ENCODE results near the gene KRTAP29-1. TPM values are rescaled to one million over a fixed set of nuclear protein-coding genes. Genes with fewer than 3 reads are reported as not detected.
"Not testable (repeated sequence)": the region's sequence is repeated elsewhere in the genome, so short reads cannot be mapped to it uniquely, and the experiment has no call there.

Gene KRTAP29-1
- not detected for polyA plus RNA-seq (ENCODE audit: insufficient read length in 4 of 4)

- DNase-seq (ENCODE audit: low read depth in 4 of 4, low spot score in 2 of 4) = no peak
These were observed at the start of gene KRTAP29-1 for GRCh38 chr17:41301916-41302901. Gene KRTAP29-1 (minus strand): TSS chr17:41302851. CDS start chr17:41302851, 0 bp downstream.

- no peak for DNase-seq (ENCODE audit: low read depth in 4 of 4, low spot score in 2 of 4)
These were observed 48.5 kb upstream of the KRTAP29-1 start for GRCh38 chr17:41351177-41351576.

- DNase-seq (ENCODE audit: low read depth in 4 of 4, low spot score in 2 of 4) = not testable (repeated sequence)
These were observed 47.8 kb upstream of the KRTAP29-1 start, which contains the start of gene KRT33A for GRCh38 chr17:41350381-41350878. Gene KRT33A (minus strand): TSS chr17:41350828. CDS start chr17:41350767, 61 bp downstream.

GRCh38 chr17:41347869-41348760 is 45.5 kb upstream of the KRTAP29-1 start:
- DNase-seq (ENCODE audit: low read depth in 4 of 4, low spot score in 2 of 4) = no peak

- DNase-seq (ENCODE audit: low read depth in 4 of 4, low spot score in 2 of 4) = not testable (repeated sequence)
These were observed 43.8 kb upstream of the KRTAP29-1 start for GRCh38 chr17:41346421-41346820.

- no peak for DNase-seq (ENCODE audit: low read depth in 4 of 4, low spot score in 2 of 4)
These were observed 43.3 kb upstream of the KRTAP29-1 start for GRCh38 chr17:41345992-41346391.

GRCh38 chr17:41343029-41343428 is 40.4 kb upstream of the KRTAP29-1 start:
- peak in 1 of 4 donors; percentile 36 for DNase-seq (ENCODE audit: low read depth in 4 of 4, low spot score in 2 of 4)

GRCh38 chr17:41340934-41341861 is 38.5 kb upstream of the KRTAP29-1 start:
- no peak for DNase-seq (ENCODE audit: low read depth in 4 of 4, low spot score in 2 of 4)

GRCh38 chr17:41340494-41340893 is 37.8 kb upstream of the KRTAP29-1 start:
- DNase-seq (ENCODE audit: low read depth in 4 of 4, low spot score in 2 of 4) = peak in 1 of 4 donors; percentile 50

- DNase-seq (ENCODE audit: low read depth in 4 of 4, low spot score in 2 of 4) = no peak
These were observed 37.0 kb upstream of the KRTAP29-1 start for GRCh38 chr17:41339571-41340172.

- DNase-seq (ENCODE audit: low read depth in 4 of 4, low spot score in 2 of 4) = no peak
These were observed 36.4 kb upstream of the KRTAP29-1 start for GRCh38 chr17:41338961-41339485.

GRCh38 chr17:41335747-41336146 is 33.1 kb upstream of the KRTAP29-1 start:
- DNase-seq (ENCODE audit: low read depth in 4 of 4, low spot score in 2 of 4) = no peak

- DNase-seq (ENCODE audit: low read depth in 4 of 4, low spot score in 2 of 4) = no peak
These were observed 32.0 kb upstream of the KRTAP29-1 start for GRCh38 chr17:41334385-41335305.

GRCh38 chr17:41333836-41334235 is 31.2 kb upstream of the KRTAP29-1 start:
- no peak for DNase-seq (ENCODE audit: low read depth in 4 of 4, low spot score in 2 of 4)

GRCh38 chr17:41333098-41333497 is 30.4 kb upstream of the KRTAP29-1 start:
- no peak for DNase-seq (ENCODE audit: low read depth in 4 of 4, low spot score in 2 of 4)

GRCh38 chr17:41332239-41332638 is 29.6 kb upstream of the KRTAP29-1 start:
- DNase-seq (ENCODE audit: low read depth in 4 of 4, low spot score in 2 of 4) = no peak

- DNase-seq (ENCODE audit: low read depth in 4 of 4, low spot score in 2 of 4) = no peak
These were observed 29.0 kb upstream of the KRTAP29-1 start for GRCh38 chr17:41331606-41332005.

Data from left renal cortex interstitium (tissue), 4 donors.